ENCODE measurements around the gene TRERF1.
A peak's percentile ranks its signal among the peaks of the same experiment; 100 is the strongest.

- TF ChIP-seq, protein P1, sequence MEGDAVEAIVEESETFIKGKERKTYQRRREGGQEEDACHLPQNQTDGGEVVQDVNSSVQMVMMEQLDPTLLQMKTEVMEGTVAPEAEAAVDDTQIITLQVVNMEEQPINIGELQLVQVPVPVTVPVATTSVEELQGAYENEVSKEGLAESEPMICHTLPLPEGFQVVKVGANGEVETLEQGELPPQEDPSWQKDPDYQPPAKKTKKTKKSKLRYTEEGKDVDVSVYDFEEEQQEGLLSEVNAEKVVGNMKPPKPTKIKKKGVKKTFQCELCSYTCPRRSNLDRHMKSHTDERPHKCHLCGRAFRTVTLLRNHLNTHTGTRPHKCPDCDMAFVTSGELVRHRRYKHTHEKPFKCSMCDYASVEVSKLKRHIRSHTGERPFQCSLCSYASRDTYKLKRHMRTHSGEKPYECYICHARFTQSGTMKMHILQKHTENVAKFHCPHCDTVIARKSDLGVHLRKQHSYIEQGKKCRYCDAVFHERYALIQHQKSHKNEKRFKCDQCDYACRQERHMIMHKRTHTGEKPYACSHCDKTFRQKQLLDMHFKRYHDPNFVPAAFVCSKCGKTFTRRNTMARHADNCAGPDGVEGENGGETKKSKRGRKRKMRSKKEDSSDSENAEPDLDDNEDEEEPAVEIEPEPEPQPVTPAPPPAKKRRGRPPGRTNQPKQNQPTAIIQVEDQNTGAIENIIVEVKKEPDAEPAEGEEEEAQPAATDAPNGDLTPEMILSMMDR (IDR thresholded peaks at IDR 0.05): peak; percentile 25 to 35 (median 28)
- TF ChIP-seq POLR2A (IDR thresholded peaks at IDR 0.05): no peak
Measured at GRCh38 chr6:42230345-42231321, 221.1 kb downstream of the TRERF1 start.
